Hepatocyte (in vitro differentiated cells): ENCODE measurements around the gene C6orf89. TPM values are rescaled to one million over a fixed set of nuclear protein-coding genes. Genes with fewer than 3 reads are reported as not detected.

ENCODE experiments used
- DNase-seq: peaks from one replicate; pipeline ENCODE4 v3.0.0-alpha.2; 2016; ENCODE audit warnings: low spot score
- H2AFZ ChIP-seq: fragments of 200-600 bp; sonication (generic); 2 replicates; pipeline ENCODE4 v1.6.0; 2016; ENCODE audit warnings: antibody characterized with exemption, mild to moderate bottlenecking
- H3K27ac ChIP-seq: fragments of 200-600 bp; sonication (generic); 2 replicates; pipeline ENCODE4 v1.5.1; 2016; ENCODE audit warnings: mild to moderate bottlenecking
- H3K27me3 ChIP-seq: fragments of 200-600 bp; sonication (generic); 2 replicates; pipeline ENCODE4 v1.6.1; 2016
- H3K36me3 ChIP-seq: fragments of 200-600 bp; sonication (generic); replicated peaks from 2 replicates; pipeline ENCODE4 v1.5.1; 2016; ENCODE audit warnings: low read depth; ENCODE audit not compliant: insufficient read depth
- H3K4me1 ChIP-seq: fragments of 200-600 bp; sonication (generic); 2 replicates; pipeline ENCODE4 v1.5.1; 2016; ENCODE audit warnings: mild to moderate bottlenecking, moderate library complexity; ENCODE audit not compliant: insufficient read depth
- H3K4me2 ChIP-seq: fragments of 200-600 bp; sonication (generic); 2 replicates; pipeline ENCODE4 v1.6.0; 2016
- H3K4me3 ChIP-seq: fragments of 200-600 bp; sonication (generic); 2 replicates; pipeline ENCODE4 v1.5.1; 2016; ENCODE audit warnings: mild to moderate bottlenecking
- H3K79me2 ChIP-seq: fragments of 200-600 bp; sonication (generic); 2 replicates; pipeline ENCODE4 v1.6.0; 2017; ENCODE audit warnings: mild to moderate bottlenecking
- H3K9me2 ChIP-seq: fragments of 200-600 bp; sonication (generic); replicated peaks from 2 replicates; pipeline ENCODE4 v1.6.0; 2017; ENCODE audit warnings: mild to moderate bottlenecking; ENCODE audit not compliant: insufficient read depth
- H3K9me3 ChIP-seq: fragments of 200-600 bp; sonication (generic); 2 replicates; pipeline ENCODE4 v1.5.1; 2016; ENCODE audit warnings: low read depth, mild to moderate bottlenecking
- H4K20me1 ChIP-seq: fragments of 200-600 bp; sonication (generic); 2 replicates; pipeline ENCODE4 v1.6.0; 2016; ENCODE audit warnings: mild to moderate bottlenecking; ENCODE audit not compliant: insufficient read depth, poor library complexity, severe bottlenecking
- CTCF ChIP-seq: fragments of 200-600 bp; sonication (generic); IDR thresholded peaks from 2 replicates; pipeline ENCODE4 v1.5.1; 2016; ENCODE audit warnings: antibody characterized with exemption, mild to moderate bottlenecking; ENCODE audit not compliant: poor library complexity
- EZH2 ChIP-seq: fragments of 200-600 bp; sonication (generic); IDR thresholded peaks from 2 replicates; pipeline ENCODE4 v1.6.1; 2016; ENCODE audit warnings: antibody characterized with exemption, mild to moderate bottlenecking, borderline replicate concordance
- EZH2phosphoT487 ChIP-seq: fragments of 200-600 bp; sonication (generic); IDR thresholded peaks from one replicate; pipeline ENCODE4 v1.6.1; 2018; ENCODE audit warnings: antibody characterized with exemption, mild to moderate bottlenecking, low read depth, moderate library complexity; ENCODE audit not compliant: unreplicated experiment, severe bottlenecking
- WGBS: methylation state at CpG from one replicate; pipeline ENCODE4 v1.1.6; 2016; ENCODE audit warnings: low lambda C conversion rate; ENCODE audit errors: missing lambda C conversion rate; 5-methylcytosine and 5-hydroxymethylcytosine counted together
- polyA plus RNA-seq: library from polyadenylated mRNA; unstranded; fragments of >200 nt; fragmentation: Nextera tagmentation; extraction: Ambion mirVana; gene quantifications from 2 replicates; pipeline ENCODE4 v1.2.1, GENCODE V29; 2016
- total RNA-seq: library from RNA; depleted of rRNA; stranded (reverse); fragments of >200 nt; gene quantifications from 2 replicates; pipeline ENCODE4 v1.2.3, GENCODE V29; 2014

The C6orf89 gene
- total and polyA plus RNA-seq, 2 experiments from 2014 or later = 39.6 to 45.2 TPM

GRCh38 chr6:36904114-36904513 is 18.4 kb downstream of the C6orf89 start:
- no peak overlapping the region for H2AFZ ChIP-seq
- H3K9me2 ChIP-seq = no peaks in the 10 kb centered on the region
- 65% methylated on average over 4 of the region's 4 CpGs for WGBS
- H3K4me1 ChIP-seq = peaks cover 7% of the 10 kb centered on the region
- DNase-seq = no peak
- H3K4me3 ChIP-seq = no peak overlapping the region
- no peaks in the 10 kb centered on the region for H3K9me3 ChIP-seq
- no peaks in the 10 kb centered on the region for H3K79me2 ChIP-seq
- H3K4me2 ChIP-seq = no peak overlapping the region
- peak overlapping the region; percentile 56 for H3K27ac ChIP-seq
- no peaks in the 10 kb centered on the region for H3K27me3 ChIP-seq
- TF ChIP-seq EZH2 = no peak
- TF ChIP-seq EZH2phosphoT487 = no peak
- TF ChIP-seq CTCF = no peak
- no peaks in the 10 kb centered on the region for H4K20me1 ChIP-seq
- no peaks in the 10 kb centered on the region for H3K36me3 ChIP-seq

- 91% methylated on average over 5 of the region's 5 CpGs for WGBS
Measured at GRCh38 chr6:36904851-36905393, 19.2 kb downstream of the C6orf89 start.

GRCh38 chr6:36906539-36907325 is 21.0 kb downstream of the C6orf89 start:
- H3K4me2 ChIP-seq = no peak overlapping the region
- no peak overlapping the region for H3K4me3 ChIP-seq
- H4K20me1 ChIP-seq = no peaks in the 10 kb centered on the region
- no peaks in the 10 kb centered on the region for H3K9me2 ChIP-seq
- H3K4me1 ChIP-seq = peaks cover 7% of the 10 kb centered on the region
- H3K36me3 ChIP-seq = no peaks in the 10 kb centered on the region
- H3K27ac ChIP-seq = peak overlapping the region; percentile 81
- 68% methylated on average over 2 of the region's 2 CpGs for WGBS
- no peaks in the 10 kb centered on the region for H3K9me3 ChIP-seq
- DNase-seq = no peak
- no peak overlapping the region for H2AFZ ChIP-seq
- H3K27me3 ChIP-seq = no peaks in the 10 kb centered on the region
- TF ChIP-seq CTCF (no peak), EZH2 (no peak), EZH2phosphoT487 (no peak)
- H3K79me2 ChIP-seq = no peaks in the 10 kb centered on the region

More at GRCh38 chr6:36904851-36905393, 19.2 kb downstream of the C6orf89 start:
- Histone ChIP-seq H4K20me1 (no peaks in the 10 kb centered on the region), H3K79me2 (no peaks in the 10 kb centered on the region), H3K4me1 (peaks cover 7% of the 10 kb centered on the region), H3K27me3 (no peaks in the 10 kb centered on the region), H3K4me2 (no peak overlapping the region), H3K36me3 (no peaks in the 10 kb centered on the region), H3K9me2 (no peaks in the 10 kb centered on the region), H3K27ac (peak overlapping the region; percentile 81), H3K4me3 (no peak overlapping the region), H2AFZ (no peak overlapping the region), H3K9me3 (no peaks in the 10 kb centered on the region)
- no peak for DNase-seq
- no peak for TF ChIP-seq EZH2phosphoT487
- no peak for TF ChIP-seq CTCF
- TF ChIP-seq EZH2 = no peak
